Loucy (cell line): ENCODE data around the gene NPFF.

Source experiments
- EZH2phosphoT487 ChIP-seq: fragments of 200-600 bp; IDR thresholded peaks from 2 replicates; pipeline ENCODE4 v1.6.1; 2018; ENCODE audit warnings: antibody characterized with exemption, mild to moderate bottlenecking, moderate library complexity, borderline replicate concordance
- TF ChIP-seq, protein P1 (sequence below): fragments of 200-600 bp; sonication (generic); conservative IDR thresholded peaks from 2 replicates; pipeline ENCODE4 v1.5.1; 2014; ENCODE audit warnings: mild to moderate bottlenecking, antibody characterized with exemption, low read length

DNA sequence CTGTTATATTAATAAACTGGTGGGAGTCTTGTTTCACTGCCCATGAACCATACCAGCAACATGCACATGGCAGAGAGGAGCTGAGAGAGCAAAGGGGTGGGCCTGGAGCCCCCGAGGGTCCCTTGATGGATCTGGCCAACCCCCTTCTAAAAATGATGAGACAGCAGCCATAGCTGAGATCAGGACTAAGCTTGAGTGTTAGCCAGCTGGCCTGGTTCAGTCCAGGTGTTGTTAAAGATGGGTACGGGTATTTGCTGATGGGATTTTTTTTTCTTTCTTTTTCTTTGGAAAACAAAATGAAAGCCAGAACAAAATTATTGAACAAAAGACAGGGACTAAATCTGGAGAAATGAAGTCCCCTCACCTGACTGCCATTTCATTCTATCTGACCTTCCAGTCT lies 39.4 kb downstream of the NPFF start:
- TF ChIP-seq, protein P1, sequence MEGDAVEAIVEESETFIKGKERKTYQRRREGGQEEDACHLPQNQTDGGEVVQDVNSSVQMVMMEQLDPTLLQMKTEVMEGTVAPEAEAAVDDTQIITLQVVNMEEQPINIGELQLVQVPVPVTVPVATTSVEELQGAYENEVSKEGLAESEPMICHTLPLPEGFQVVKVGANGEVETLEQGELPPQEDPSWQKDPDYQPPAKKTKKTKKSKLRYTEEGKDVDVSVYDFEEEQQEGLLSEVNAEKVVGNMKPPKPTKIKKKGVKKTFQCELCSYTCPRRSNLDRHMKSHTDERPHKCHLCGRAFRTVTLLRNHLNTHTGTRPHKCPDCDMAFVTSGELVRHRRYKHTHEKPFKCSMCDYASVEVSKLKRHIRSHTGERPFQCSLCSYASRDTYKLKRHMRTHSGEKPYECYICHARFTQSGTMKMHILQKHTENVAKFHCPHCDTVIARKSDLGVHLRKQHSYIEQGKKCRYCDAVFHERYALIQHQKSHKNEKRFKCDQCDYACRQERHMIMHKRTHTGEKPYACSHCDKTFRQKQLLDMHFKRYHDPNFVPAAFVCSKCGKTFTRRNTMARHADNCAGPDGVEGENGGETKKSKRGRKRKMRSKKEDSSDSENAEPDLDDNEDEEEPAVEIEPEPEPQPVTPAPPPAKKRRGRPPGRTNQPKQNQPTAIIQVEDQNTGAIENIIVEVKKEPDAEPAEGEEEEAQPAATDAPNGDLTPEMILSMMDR = no peak
- TF ChIP-seq EZH2phosphoT487 = no peak
